Gastrocnemius medialis (tissue), 4 donors: ENCODE results near the gene MN1.

Experiments
- POLR2A ChIP-seq, 2 donors: fragments of 450-650 bp; IDR thresholded peaks; one replicate each; pipeline ENCODE4 v1.6.1; 2017; ENCODE audit warnings: antibody characterized with exemption in 2 of 2, mild to moderate bottlenecking in 2 of 2, moderate library complexity in 2 of 2
- TF ChIP-seq, protein P1 (sequence below), 5 experiments: fragments of 450-650 bp in 3 of 5; fragments of 200-600 bp in 2 of 5; sonication (generic) in 2 of 5; IDR thresholded peaks in 4 of 5; conservative IDR thresholded peaks in 1 of 5; 1 replicate in 4 of 5; 2 replicates in 1 of 5; pipeline ENCODE4 v1.5.1; 2016 to 2019; ENCODE audit warnings: antibody characterized with exemption in 5 of 5, mild to moderate bottlenecking in 3 of 5, moderate library complexity in 3 of 5

DNA sequence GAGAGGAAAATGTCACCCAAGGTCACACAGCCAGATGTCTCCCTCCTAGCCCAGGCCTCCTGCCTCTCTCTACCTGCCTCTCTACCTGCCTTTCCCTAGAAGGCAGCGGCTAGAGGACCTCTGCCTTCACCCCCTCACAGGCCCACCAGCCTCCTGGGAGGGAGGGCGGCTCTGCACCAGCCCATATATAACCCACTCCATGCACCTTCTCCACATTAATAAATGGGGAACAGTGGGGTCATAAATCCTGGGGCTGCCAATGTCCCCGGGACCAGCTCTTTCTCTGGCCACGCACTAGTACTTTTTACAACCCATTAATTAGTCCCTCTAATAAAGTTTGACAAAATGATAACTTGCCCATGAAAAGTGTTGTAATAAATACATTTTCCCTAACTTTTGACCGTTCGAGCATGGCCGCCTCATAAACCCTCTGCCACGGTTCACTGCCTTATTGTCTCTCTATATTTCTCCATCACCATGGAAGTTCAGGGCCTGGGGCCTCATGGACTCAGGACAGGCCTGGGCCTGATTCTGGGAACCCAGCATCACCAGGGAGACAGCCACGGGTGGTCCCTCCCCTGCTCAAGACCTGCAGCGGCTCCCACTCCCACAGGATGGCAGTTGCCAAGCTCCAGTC is 102.1 kb downstream of the MN1 start:
- no peak for TF ChIP-seq POLR2A (IDR thresholded peaks at IDR 0.05)
- TF ChIP-seq, protein P1, sequence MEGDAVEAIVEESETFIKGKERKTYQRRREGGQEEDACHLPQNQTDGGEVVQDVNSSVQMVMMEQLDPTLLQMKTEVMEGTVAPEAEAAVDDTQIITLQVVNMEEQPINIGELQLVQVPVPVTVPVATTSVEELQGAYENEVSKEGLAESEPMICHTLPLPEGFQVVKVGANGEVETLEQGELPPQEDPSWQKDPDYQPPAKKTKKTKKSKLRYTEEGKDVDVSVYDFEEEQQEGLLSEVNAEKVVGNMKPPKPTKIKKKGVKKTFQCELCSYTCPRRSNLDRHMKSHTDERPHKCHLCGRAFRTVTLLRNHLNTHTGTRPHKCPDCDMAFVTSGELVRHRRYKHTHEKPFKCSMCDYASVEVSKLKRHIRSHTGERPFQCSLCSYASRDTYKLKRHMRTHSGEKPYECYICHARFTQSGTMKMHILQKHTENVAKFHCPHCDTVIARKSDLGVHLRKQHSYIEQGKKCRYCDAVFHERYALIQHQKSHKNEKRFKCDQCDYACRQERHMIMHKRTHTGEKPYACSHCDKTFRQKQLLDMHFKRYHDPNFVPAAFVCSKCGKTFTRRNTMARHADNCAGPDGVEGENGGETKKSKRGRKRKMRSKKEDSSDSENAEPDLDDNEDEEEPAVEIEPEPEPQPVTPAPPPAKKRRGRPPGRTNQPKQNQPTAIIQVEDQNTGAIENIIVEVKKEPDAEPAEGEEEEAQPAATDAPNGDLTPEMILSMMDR (IDR thresholded peaks at IDR 0.05 in 4 of 5, conservative IDR thresholded peaks at IDR 0.05 in 1 of 5), result no peak
